GM21717 (cell line): Measurements from ENCODE around the gene MST1R.
"Not testable (repeated sequence)": the region's sequence is repeated elsewhere in the genome, so short reads cannot be mapped to it uniquely, and the experiment has no call there.

Source experiments
- ATAC-seq: cut with Tn5 transposase; IDR thresholded peaks from one replicate; pipeline ENCODE4 v1.9.1; 2021; ENCODE audit warnings: mild to moderate bottlenecking, moderate library complexity; ENCODE audit not compliant: unreplicated experiment

MST1R gene

GRCh38 chr3:49903451-49904424 is at the start of gene MST1R:
Gene MST1R, minus strand, starts transcription at chr3:49903873. Its CDS starts 264 bp downstream, at chr3:49903609.
- peak; percentile 58 for ATAC-seq

- ATAC-seq = no peak
These were observed 49.3 kb upstream of the MST1R start for GRCh38 chr3:49952924-49953323.

GRCh38 chr3:49942651-49943050 is 39.0 kb upstream of the MST1R start:
- no peak for ATAC-seq

GRCh38 chr3:49940667-49941249 is 37.1 kb upstream of the MST1R start:
- no peak for ATAC-seq

- peak; percentile 90 for ATAC-seq
These were observed 36.4 kb upstream of the MST1R start, which contains the start of gene RBM6 for GRCh38 chr3:49939858-49940666. Gene RBM6, plus strand, starts transcription at chr3:49940150. Its CDS starts 22,492 bp downstream, at chr3:49962642.

GRCh38 chr3:49937090-49937489 is 33.4 kb upstream of the MST1R start:
- no peak for ATAC-seq

GRCh38 chr3:49932281-49932680 is 28.6 kb upstream of the MST1R start:
- ATAC-seq = not testable (repeated sequence)

- ATAC-seq = no peak
These were observed 27.2 kb upstream of the MST1R start for GRCh38 chr3:49930922-49931321.

- peak; percentile 2 for ATAC-seq
These were observed 26.6 kb upstream of the MST1R start for GRCh38 chr3:49930168-49930690.

GRCh38 chr3:49929291-49930167 is 25.9 kb upstream of the MST1R start, which contains the start of gene MON1A:
Gene MON1A, minus strand, starts transcription at chr3:49929811. Its CDS starts 16,465 bp downstream, at chr3:49913346.
- ATAC-seq = peak; percentile 79

GRCh38 chr3:49928481-49929017 is 24.9 kb upstream of the MST1R start:
- no peak for ATAC-seq

- ATAC-seq = no peak
These were observed 24.1 kb upstream of the MST1R start for GRCh38 chr3:49927798-49928197.

GRCh38 chr3:49926117-49926728 is 22.6 kb upstream of the MST1R start:
- no peak for ATAC-seq

GRCh38 chr3:49925485-49925884 is 21.8 kb upstream of the MST1R start:
- ATAC-seq = no peak

GRCh38 chr3:49924683-49925082 is 21.0 kb upstream of the MST1R start:
- no peak for ATAC-seq

- not testable (repeated sequence) for ATAC-seq
These were observed 14.3 kb upstream of the MST1R start for GRCh38 chr3:49917806-49918590.

- ATAC-seq = no peak
These were observed 13.0 kb upstream of the MST1R start for GRCh38 chr3:49916686-49917085.

GRCh38 chr3:49914906-49915305 is 11.2 kb upstream of the MST1R start:
- no peak for ATAC-seq
